T-helper 9 cell (primary cell): ENCODE data around the gene PAX1.

Experiments
- DNase-seq: peaks from one replicate; pipeline ENCODE4 v3.0.0-alpha.2; 2020

Gene PAX1

DNA sequence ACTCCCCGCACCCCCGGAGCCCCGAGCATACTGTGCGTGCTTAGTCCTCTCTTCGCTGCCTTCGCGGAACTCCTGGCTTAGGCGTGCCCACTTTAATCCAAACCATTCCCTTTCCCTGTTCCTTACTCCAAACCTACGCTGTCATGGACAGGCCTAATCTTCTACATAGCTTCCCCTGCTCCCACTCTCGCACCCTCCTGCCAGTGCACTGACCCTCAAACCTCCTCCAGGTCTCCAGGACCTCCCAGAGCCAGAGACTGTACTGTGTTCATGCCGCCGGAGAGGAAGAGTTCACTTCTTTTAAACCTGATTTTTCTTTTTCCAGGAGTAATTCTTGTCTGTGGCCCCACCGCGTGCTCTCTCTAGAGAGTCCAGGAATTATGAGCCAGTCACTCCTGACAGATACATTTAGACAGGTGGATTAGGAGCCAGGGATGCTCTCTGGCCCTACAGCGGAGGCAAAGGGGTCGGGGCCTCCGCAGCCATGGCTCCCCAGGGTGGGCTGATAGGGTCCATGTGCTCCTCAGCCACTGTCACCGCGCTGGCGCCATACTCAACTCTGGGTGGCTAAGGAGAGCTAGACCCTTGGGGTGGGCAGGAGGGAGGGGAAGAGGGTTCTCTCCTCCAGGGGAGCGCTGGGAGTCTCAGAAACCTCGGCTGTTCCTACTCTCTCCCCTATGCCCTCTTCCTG lies 1.6 kb upstream of the PAX1 start:
- no peak for DNase-seq

DNA sequence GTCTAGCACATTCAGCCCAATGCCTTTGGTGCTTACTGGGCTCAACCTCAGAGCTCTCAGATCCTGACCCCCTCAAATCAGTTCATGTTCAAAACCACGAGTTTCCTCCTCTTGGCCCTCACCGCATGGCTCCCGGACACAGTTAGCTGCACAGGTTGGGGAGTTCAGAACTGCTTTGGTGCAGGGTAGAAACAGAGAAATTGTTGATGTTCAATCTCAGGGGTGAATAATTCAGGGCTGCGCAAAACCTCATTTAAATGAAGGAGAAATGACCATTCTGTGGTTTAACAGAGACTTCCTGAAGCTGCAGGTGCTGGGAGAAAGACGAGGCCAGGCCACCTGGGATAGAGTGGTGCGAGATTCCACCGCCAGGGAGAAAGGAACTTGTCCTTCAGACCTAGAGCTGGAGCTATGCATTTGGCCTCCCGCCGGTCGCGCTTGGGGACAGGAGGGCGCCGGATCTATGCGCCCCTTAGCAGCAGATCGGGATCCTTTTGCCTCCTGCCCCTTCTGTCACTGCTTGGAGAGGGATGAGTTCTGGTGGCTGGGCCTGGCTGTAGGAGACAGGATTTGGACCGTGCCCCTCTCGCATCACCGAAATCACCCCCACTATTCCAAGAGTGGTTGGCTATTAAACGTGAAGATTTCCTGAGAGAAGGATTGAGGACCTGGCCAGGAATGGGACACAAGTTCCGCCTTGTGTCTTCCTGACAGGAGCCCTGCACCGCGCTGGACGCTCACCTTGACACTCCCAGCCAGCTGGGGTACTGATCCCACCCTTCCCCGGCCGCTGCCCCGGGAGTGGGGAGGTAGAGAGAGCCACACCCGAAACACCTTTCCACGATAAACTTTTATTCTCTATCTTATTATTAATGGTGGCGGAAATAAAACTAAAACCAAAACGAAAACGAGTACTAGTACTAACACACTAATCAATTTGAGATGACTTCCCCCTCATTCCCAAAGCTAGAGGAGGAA lies 767 bp upstream of the PAX1 start:
- DNase-seq: no peak

DNA sequence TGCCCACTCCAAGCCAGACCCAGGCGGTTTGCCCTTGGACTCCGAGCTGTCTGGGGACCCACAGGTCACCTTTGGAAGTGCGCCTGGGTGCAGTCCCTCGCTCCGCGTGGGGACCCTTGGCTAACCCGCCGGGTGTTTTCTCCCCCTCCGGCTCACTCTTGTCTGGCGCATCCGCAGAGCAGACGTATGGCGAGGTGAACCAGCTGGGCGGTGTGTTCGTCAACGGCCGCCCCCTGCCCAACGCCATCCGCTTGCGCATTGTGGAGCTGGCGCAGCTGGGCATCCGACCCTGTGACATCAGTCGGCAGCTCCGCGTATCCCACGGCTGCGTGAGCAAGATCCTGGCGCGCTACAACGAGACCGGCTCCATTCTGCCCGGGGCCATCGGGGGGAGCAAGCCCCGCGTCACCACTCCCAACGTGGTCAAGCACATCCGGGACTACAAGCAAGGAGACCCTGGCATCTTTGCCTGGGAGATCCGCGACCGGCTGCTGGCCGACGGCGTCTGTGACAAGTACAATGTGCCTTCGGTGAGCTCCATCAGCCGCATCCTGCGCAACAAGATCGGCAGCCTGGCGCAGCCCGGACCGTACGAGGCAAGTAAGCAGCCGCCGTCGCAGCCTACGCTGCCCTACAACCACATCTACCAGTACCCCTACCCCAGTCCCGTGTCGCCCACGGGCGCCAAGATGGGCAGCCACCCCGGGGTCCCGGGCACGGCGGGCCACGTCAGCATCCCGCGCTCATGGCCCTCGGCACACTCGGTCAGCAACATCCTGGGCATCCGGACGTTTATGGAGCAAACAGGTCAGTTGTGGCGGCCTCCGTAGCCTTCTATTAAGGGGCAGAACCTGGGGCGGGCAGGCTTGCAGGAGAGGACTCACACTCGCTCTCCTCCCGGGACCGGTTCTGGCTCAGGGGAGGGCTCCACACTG lies 1.1 kb downstream of the PAX1 start:
- no peak for DNase-seq

DNA sequence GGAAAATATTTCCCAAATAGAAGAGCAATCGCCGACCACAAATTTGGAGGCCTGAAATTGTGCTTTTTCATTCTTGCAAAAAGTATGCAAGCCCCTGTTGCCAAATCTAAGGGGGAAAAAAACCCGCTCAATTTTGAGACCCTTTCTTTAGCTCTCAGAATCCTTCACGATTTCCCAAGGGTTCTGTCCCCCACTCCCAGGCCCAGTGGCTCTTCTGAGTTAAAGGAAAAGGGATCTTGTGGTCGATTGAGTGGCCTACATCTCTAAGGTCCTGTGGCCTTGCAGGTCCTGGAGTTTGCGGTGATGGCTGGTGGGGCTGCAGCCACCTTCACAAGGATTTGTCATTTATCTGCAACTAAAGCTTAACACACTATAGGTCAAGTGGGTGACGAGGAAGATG lies 1.8 kb downstream of the PAX1 start:
- DNase-seq: no peak

DNA sequence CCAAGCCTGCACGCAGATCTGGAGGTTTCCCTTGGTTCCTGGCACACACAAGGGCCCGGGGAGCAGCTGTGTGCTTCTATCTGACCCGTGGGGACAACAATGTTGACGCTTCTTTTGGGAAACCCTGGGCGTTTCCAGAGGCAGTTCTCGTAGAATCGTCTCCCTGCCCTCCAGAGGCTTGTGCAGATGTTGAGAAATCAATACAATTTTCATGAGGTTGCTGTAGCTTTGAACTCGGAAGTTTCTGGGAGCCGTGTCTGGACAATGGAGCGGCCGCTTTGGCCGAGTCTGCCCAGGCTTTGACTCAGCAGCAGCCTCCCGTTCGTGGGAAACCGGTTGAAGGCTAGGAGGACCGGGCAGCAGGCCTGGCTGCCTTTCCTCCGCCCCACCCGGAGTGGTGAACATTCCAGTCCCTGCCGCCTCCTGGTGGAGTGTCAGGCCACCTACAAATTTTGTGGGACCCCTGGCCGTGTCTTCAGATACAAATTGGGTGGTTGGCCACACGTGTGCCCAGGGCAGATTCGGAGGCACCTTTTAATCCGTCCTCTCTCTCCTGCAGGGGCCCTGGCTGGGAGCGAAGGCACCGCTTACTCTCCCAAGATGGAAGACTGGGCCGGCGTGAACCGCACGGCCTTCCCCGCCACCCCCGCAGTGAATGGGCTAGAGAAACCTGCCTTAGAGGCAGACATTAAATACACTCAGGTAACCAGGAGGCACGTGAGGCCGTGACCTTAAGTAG lies 2.7 kb downstream of the PAX1 start:
- DNase-seq: no peak

DNA sequence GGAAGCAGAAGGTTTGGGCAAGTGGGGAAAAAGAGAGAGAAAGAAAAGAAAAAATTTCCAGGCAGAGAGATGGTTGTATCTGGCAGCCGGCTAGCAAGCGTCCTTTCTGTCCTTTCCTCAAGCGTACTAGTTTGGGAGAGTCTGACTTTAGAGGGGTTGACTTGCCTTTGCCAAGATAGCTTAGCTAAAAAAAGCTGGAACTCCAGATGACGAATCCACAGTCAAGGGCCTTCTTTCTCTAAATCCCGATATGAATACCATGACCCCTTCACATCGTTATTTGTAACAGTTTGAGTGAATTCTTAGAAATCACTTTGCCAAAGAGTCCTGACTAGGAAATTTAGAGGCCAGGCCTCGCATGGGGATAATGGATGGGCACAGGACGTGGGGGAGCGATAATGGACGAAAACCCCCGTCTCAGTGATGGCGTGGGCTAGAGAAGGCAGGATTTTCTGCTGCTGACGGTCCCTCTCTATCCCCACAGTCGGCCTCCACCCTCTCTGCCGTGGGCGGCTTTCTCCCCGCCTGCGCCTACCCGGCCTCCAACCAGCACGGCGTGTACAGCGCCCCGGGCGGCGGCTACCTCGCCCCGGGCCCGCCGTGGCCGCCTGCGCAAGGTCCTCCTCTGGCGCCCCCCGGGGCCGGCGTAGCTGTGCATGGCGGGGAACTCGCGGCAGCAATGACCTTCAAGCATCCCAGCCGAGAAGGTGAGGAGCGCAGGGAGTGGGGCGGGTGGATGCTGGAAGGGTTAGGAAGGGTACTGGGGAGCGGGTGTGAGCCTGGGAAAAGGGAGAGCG lies 3.5 kb downstream of the PAX1 start:
- DNase-seq: no peak

DNA sequence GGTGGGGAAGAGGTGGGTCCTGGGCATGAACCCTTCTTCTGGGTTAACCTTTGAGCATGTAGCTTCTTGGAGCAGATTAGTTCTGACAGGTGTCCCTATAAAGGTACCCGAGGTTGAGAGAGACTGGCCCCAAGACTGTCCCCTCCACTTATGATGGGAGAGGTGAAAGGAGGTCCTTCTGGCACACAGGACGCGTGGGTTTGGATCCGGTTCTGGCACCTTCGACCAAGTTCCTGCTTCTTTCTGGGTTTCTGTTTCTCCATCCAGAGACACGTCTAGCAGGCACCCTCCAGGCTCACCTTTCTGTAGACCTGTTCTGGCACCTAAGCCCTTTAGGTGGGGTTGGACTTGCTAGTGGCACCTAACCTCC lies 4.1 kb downstream of the PAX1 start:
- no peak for DNase-seq

DNA sequence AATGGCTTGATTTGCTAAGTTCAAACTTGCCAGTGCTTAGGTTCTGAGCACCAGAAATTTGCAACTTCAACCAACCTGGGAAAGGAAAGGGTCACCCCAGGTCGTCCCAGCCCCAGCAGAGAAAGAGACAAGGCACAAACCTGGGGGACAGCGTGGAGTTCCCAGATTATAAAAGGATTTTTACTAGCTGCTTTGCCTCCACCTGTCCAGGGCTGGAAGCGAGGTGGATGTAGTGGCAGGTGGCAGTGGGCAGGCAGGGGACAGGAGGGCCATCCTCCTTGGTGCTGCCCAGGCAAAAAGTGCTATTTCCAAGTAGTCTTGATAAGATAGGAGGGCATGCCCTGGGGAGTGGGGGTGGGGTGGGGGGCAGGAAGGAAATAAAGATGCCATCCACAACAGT lies 4.9 kb downstream of the PAX1 start:
- DNase-seq: no peak

DNA sequence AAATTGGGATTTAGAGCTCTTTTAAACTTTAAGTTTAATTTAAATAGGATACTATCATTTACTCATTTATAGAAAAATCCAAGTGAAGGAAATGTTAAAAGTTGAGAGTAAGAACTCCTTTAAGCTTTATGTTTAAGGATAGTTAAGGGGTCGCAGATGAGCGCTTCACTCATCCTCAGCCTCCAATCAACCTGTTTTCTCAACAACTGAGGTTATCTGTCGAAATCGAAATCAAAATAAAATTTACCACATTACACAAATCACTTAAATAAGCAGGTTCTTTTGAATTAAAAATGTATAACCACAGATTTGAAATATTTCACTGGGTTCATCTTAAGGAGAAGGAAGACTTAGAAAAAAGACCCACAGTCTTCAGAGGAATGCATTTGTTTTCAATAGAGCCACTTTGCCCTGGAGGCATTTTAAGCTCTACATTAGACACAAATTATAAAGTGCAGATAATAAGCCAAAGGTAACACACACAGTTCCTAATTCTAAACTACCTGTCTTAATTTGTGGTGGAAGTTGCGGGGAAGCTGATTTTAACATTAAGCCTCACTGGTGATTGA lies 5.5 kb downstream of the PAX1 start:
- no peak for DNase-seq

DNA sequence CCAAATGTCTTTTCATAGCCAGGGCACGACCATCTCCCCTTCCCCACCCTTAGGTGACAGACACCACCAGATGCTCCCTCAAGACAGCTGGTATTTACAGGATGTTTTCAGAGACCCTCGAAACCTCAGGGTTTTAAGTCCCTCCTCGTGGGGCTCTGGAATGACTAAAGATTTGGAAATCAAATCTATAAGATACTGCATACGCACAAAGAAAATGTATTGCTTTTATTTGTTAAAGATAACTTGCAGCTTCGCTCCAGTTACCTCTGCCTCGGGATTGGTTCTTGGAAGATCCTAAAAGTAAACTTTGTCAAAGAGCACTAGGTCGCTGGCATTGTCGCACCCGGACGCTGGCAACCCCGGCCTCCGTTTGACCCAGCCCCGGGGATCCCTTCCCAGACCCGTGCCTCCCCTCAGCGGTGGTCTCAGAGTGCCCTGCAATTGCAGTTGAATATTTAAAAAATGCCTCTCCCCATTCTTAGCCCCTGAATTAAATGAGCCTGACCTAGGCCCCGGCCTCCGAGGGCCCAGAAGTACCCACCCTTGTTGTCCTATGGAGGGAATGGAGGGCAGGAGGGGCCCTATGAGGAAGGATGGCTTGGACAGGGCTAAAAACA lies 7.1 kb downstream of the PAX1 start:
- DNase-seq: no peak

DNA sequence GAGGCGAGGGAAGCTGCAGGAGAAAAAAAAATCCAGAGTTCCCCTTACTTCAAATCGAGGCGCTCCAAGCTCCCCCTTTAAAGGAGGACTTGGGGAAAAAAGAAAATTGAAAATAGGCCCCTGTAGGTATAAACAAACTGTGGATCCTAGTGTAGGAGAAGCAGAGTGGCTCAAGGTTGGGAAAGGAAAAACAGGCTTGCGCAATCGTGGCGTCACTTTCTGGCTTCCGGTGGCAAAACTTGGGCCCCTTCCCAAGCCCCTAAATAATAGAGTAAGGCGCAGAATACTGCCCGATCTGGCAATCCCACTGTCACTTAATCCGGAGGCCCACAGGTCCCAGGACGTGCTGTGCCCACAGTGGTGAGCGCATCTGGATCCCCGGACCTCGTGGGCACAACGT lies 8.0 kb downstream of the PAX1 start:
- DNase-seq: no peak

DNA sequence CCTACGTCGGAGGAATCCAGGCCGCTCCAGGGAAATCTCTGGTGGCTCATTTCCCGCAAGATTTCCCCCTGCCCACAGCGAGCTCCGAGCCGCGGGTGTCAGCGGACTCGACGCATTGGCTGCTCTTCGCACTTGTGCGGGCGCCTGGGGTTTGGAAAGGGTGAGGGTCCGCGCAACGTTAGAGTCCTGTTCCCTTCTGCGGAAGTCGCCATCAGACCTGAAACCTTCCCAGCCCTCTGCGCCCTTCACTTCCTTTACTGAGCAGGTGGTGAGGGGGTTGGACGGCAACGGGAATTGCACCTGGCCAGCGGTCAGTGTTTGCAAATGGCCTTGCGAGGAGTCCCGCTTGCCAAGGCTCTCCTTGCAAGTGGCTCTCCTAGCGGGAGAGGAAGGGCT lies 8.4 kb downstream of the PAX1 start:
- no peak for DNase-seq

DNA sequence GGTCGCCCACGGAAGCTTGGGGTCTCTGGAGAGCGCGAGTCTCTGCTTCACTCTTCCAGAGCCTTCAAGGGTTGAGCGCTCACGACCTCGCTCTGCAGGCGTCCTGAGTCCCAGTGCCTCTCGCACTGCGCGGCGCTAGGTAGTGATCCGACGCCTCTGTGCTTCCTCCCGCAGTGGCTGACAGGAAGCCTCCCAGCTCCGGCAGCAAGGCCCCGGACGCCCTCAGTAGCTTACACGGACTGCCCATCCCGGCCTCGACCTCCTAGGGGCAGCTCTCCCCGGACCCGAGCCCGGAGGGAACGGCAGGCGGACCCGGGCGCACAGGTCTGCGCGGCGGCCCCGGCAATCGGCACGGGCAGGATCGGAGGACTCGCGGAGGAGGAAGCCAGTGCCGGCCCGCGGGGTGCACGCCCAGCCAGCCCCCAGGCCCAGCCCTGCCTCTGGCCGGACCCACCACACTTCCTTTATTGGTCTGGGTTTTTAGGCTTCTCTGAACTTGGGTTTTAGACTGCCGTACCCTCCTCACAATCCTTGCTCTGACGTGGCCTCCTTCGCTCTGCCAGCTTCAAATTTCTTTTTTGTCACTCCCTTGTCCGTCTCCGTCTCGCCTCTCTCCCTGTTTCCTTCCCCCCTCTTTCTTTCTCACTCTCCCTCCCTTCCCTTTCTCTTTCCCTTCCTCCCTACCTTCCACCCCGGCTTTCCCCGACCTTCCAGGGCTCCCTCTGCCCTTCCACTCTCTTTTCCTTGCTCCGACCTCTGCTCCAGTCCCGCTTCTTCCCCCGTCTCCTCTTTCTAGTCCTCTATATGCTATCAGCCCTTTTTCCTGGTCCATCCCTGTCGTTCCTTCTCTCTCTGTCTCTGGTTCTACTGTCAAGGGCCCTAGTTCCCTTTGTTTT lies 9.1 kb downstream of the PAX1 start:
- DNase-seq: no peak

DNA sequence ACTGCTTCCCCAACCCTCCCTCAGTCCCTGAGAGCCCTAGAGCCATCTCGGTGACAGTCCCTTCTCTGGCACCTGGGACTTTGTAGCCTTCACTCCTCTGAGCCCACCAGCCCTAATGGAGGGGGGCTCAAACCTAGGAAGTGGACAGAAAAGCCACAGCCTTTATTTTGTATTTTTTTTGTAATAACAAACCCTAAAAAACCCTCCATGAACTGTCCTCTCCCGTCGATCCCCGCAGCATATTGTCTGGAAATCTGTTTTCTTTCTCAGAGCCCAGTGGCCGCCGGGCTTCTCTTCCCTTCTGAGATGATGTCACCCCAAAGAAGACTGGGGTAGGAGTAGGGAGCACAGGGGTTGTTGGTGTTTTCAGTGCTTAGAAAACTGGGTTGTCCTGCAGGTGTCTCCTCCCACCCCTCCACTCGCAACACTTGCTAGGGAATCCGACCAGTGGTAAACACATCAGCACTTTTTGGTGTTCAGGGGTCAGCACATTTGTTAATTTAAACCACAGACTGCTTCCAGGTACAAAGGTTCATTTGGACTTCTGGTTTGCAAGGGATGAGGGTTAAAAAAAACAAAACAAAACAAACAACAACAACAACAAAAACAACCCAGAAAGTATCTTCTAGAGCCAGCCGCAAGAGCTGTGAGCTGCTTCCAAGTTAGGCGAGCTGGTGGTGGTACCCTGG lies 9.9 kb downstream of the PAX1 start:
- DNase-seq: no peak

DNA sequence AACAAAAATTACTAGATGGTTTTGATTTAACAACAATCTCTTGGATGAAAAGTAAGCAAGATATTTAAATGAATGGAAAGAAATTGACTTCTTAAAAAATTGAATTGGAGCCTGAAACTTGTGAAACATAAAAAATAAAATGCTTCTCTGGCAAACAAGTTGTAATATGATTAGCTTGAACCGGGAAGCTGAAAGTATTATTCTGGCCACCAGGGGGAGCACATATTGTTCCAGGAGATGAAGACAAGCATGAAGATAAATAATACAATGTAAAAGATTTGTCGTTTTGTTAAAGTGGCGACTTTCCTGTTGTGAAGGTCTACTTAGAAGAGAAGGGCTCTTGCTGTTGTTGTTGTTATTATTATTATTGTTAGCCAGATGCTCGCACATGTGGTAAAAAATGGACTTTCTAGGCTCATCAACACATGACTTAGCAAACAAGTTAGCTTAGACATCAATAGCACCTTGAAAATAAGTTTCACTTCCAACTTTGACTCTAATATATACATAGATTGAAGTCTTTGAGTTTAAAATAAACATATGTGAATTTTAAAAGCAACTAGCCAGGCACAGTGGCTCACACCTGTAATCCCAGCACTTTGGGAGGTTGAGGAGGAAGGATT lies 14.2 kb downstream of the PAX1 start:
- DNase-seq: no peak

DNA sequence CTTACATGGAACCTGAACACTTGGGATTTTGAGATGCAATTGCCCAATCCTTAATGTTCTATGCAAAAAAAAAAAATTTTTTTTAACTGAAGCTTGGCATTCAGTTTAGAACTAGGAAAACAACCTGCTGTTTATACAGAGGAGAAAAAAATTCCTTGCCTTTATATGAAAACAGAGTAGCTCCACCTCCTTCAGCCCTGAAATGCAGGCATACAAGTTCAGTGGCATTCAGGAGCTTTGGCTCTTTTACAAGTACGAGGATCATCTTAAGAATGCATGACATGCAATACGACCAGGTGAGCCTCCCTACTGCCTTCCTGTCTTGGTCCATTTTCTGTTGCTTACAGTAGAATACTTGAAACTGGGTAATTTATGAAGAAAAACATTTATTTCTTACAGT lies 20.4 kb downstream of the PAX1 start:
- no peak for DNase-seq

DNA sequence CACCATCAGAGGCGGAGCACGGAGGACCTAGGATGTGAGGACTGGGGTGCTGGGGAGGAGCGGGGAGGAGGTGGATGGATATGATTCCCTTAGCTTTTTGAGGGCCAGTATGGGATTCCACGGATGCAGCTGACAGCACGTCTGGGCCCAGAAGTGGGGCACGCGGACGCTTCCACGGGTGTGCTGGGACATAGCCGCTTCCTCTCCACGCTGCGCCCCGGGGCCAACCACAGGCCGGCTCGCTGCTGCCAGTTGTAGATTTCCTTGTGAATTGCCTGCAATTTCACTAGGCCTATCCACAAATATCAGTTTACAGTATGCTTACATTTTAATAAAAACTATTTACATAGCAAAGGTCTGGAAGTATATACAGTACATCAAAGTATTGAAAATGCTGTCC lies 23.9 kb downstream of the PAX1 start:
- no peak for DNase-seq

DNA sequence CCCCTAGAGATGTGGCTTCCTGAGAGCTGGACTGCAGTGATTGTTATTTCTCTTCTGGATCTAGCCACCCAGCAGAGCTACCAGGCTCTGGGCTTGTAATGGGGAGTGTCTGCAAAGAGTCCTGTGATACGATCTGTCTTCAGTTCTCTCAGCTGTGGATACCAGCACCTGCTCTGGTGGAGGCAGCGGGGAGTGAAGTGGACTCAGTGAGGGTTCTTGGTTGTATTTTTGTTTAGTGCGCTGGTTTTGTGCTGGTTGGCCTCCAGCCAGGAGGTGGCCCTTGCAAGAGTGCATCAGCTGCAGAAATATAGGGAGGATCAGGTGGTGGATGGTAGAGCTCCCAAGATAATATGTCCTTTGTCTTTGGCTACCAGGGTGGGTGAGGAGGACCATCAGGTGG lies 33.7 kb downstream of the PAX1 start:
- no peak for DNase-seq

DNA sequence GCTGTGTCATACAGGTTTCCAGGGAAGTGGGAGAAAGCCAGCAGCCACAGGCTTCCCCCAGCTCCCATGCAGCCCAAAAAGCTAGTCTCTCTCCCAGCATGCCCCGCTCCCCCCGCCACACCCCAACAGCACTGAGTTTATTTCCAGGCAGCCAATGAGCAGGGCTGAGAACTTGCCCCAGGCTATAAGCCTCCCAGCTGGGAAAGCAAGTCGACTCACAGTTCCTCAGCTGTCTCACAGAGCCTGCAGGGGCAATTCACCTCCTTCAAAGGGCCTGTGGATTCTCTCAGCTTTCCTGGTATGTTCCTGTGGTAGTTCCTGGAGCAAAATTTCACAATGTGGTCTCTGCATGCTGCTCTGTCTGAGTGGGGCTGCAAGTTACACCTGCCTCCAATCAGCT lies 34.2 kb downstream of the PAX1 start:
- no peak for DNase-seq
